NCI-H526 (cell line): ENCODE data around the gene NELFB.

Experiments
- DNase-seq, 2 experiments: peaks; one replicate each; lab custom pipeline; 2025; lab: John Stamatoyannopoulos, UW

The NELFB gene

GRCh38 chr9:137223078-137223970 is 31.8 kb upstream of the NELFB start:
- peak; percentile 87 to 96 for DNase-seq

- DNase-seq: no peak
These were observed 30.1 kb upstream of the NELFB start, which contains the start of gene CYSRT1 for GRCh38 chr9:137224830-137225694. CYSRT1 (plus strand) TSS chr9:137225174; CDS start chr9:137225622, 448 bp downstream.

GRCh38 chr9:137225699-137226331 is 29.3 kb upstream of the NELFB start:
- no peak for DNase-seq

GRCh38 chr9:137226338-137227053 is 28.6 kb upstream of the NELFB start:
- DNase-seq: no peak

GRCh38 chr9:137227054-137227852 is 27.9 kb upstream of the NELFB start, which contains the start of gene RNF224:
RNF224 (plus strand) TSS chr9:137227502; CDS start chr9:137228336, 834 bp downstream.
- peak; percentile 39 to 86 for DNase-seq

GRCh38 chr9:137227853-137228505 is 27.1 kb upstream of the NELFB start:
- DNase-seq: no peak

GRCh38 chr9:137228506-137228967 is 26.6 kb upstream of the NELFB start:
- no peak for DNase-seq

- DNase-seq: no peak
These were observed 25.9 kb upstream of the NELFB start for GRCh38 chr9:137228968-137229896.

GRCh38 chr9:137229903-137230704 is 25.0 kb upstream of the NELFB start:
- no peak for DNase-seq

GRCh38 chr9:137230705-137231371 is 24.3 kb upstream of the NELFB start, which contains the start of gene SLC34A3:
SLC34A3 (plus strand) TSS chr9:137230901; CDS start chr9:137231703, 802 bp downstream.
- DNase-seq: no peak

- no peak for DNase-seq
These were observed 23.6 kb upstream of the NELFB start for GRCh38 chr9:137231372-137232039.

GRCh38 chr9:137232101-137232500 is 23.0 kb upstream of the NELFB start:
- DNase-seq: no peak

- no peak for DNase-seq
These were observed 22.6 kb upstream of the NELFB start for GRCh38 chr9:137232510-137232909.

- no peak for DNase-seq
These were observed 21.8 kb upstream of the NELFB start for GRCh38 chr9:137233143-137233980.

GRCh38 chr9:137234055-137234697 is 21.0 kb upstream of the NELFB start:
- no peak for DNase-seq
